Activated B cell treated with CpG ODN at 0.5 μM for 24 hours (primary cell): Measurements from ENCODE around the gene CYB5R3. TPM values are rescaled to one million over a fixed set of nuclear protein-coding genes. Genes with fewer than 3 reads are reported as not detected.

Experiments used
- ATAC-seq: fragments of 200-7000 bp; cut with Tn5 transposase; one replicate; pipeline ENCODE4 v1.10.0; 2021; ENCODE audit warnings: low read depth, mild to moderate bottlenecking, moderate library complexity
- CTCF ChIA-PET: fragments of 350-600 bp; sonication (Branson Sonifier 250); formaldehyde crosslinking; loops from one replicate; lab custom pipeline; 2021; ENCODE audit warnings: antibody characterized with exemption; lab: Charles Lee
- POLR2A ChIA-PET: fragments of 350-600 bp; sonication (Branson Sonifier 250); formaldehyde crosslinking; loops from one replicate; lab custom pipeline; 2021; ENCODE audit warnings: antibody characterized with exemption; lab: Charles Lee
- DNase-seq: peaks from one replicate; pipeline ENCODE4 v3.0.0; 2022
- H3K27ac Mint-ChIP-seq: one replicate; pipeline ENCODE4 v1.8.0; 2020; ENCODE audit warnings: mixed read lengths
- H3K27me3 Mint-ChIP-seq: one replicate; pipeline ENCODE4 v1.8.0; 2021; ENCODE audit warnings: mixed read lengths
- H3K36me3 Mint-ChIP-seq: one replicate; pipeline ENCODE4 v1.8.0; 2021; ENCODE audit warnings: low read depth, mixed read lengths
- H3K4me1 Mint-ChIP-seq: one replicate; pipeline ENCODE4 v1.8.0; 2021; ENCODE audit warnings: mixed read lengths
- H3K4me3 Mint-ChIP-seq: one replicate; pipeline ENCODE4 v1.8.0; 2020; ENCODE audit warnings: mild to moderate bottlenecking, mixed read lengths
- H3K9me3 Mint-ChIP-seq: one replicate; pipeline ENCODE4 v1.8.0; 2020; ENCODE audit warnings: mixed read lengths
- CTCF ChIP-seq: fragments of 200-600 bp; IDR thresholded peaks from one replicate; pipeline ENCODE4 v1.8.0; 2022; ENCODE audit warnings: antibody characterized with exemption, mild to moderate bottlenecking
- intact Hi-C: fragments of 100-400 bp; cut with micrococcal nuclease; formaldehyde crosslinking; loops from one replicate; pipeline ENCODE4 v1.15.1; 2024
- total RNA-seq: library from RNA; stranded (reverse); gene quantifications from 2 replicates; pipeline ENCODE4 v1.2.3, GENCODE V29; 2022

CYB5R3 gene
- total RNA-seq, 1 donor from 2014 or later = 91.7 TPM

- Mint-ChIP-seq H3K36me3 (peaks cover 2% of the 10 kb centered on the region), H3K9me3 (no peaks in the 10 kb centered on the region), H3K27ac (no peak overlapping the region), H3K4me1 (peaks cover 57% of the 10 kb centered on the region), H3K27me3 (no peaks in the 10 kb centered on the region), H3K4me3 (peak overlapping the region; percentile 92)
- ATAC-seq (no peak), DNase-seq (no peak)
- intact Hi-C loops = no loop called here
- POLR2A ChIA-PET = interaction anchor here (0.6 to 6.3 kb wide), 4 partner anchors 10 to 99 kb away, joined by 3 to 68 read pairs (median 8); partner anchors contain the start of gene POLDIP3
- no peak for TF ChIP-seq CTCF
- CTCF ChIA-PET = no interaction called here
Measured at GRCh38 chr22:42648017-42648367, 1.2 kb downstream of the CYB5R3 start.

GRCh38 chr22:42646569-42647525, 2.3 kb downstream of the CYB5R3 start:
- H3K27me3 Mint-ChIP-seq = no peaks in the 10 kb centered on the region
- peak overlapping the region; percentile 92 for H3K4me3 Mint-ChIP-seq
- no peak for DNase-seq
- intact Hi-C loops = no loop called here
- no peak for TF ChIP-seq CTCF
- H3K27ac Mint-ChIP-seq = no peak overlapping the region
- no peaks in the 10 kb centered on the region for H3K9me3 Mint-ChIP-seq
- ATAC-seq = no peak
- H3K4me1 Mint-ChIP-seq = peaks cover 63% of the 10 kb centered on the region
- CTCF ChIA-PET = no interaction called here
- POLR2A ChIA-PET = interaction anchor here (0.6 to 6.3 kb wide), 3 partner anchors 25 to 97 kb away, joined by 3 to 68 read pairs (median 4); partner anchors contain the start of gene POLDIP3
- H3K36me3 Mint-ChIP-seq = peaks cover 2% of the 10 kb centered on the region

GRCh38 chr22:42645938-42646568, 3.1 kb downstream of the CYB5R3 start:
- Mint-ChIP-seq H3K27ac (peak overlapping the region; percentile 50), H3K27me3 (no peaks in the 10 kb centered on the region), H3K9me3 (no peaks in the 10 kb centered on the region), H3K36me3 (peaks cover 2% of the 10 kb centered on the region), H3K4me3 (peak overlapping the region; percentile 48), H3K4me1 (peaks cover 66% of the 10 kb centered on the region)
- intact Hi-C loops = no loop called here
- ChIA-PET POLR2A (interaction anchor here (0.6 to 6.3 kb wide), 3 partner anchors 25 to 96 kb away, joined by 4 to 68 read pairs (median 6); partner anchors contain the start of gene POLDIP3), CTCF (no interaction called here)
- ATAC-seq = no peak
- TF ChIP-seq CTCF = no peak
- no peak for DNase-seq

- Mint-ChIP-seq H3K9me3 (no peaks in the 10 kb centered on the region), H3K4me1 (peaks cover 70% of the 10 kb centered on the region), H3K27me3 (no peaks in the 10 kb centered on the region), H3K36me3 (peaks cover 2% of the 10 kb centered on the region), H3K4me3 (peak overlapping the region; percentile 16), H3K27ac (peak overlapping the region; percentile 53)
- POLR2A ChIA-PET = interaction anchor here (0.6 to 6.3 kb wide), 4 partner anchors 23 to 96 kb away, joined by 3 to 68 read pairs (median 5); partner anchors contain the start of gene POLDIP3
- no peak for TF ChIP-seq CTCF
- intact Hi-C loops = no loop called here
- DNase-seq (no peak), ATAC-seq (no peak)
- CTCF ChIA-PET = no interaction called here
Measured at GRCh38 chr22:42645341-42645937, 3.8 kb downstream of the CYB5R3 start.
